NCI-H2171 treated with DMSO at 0.1 percent for 48 hours (cell line): ENCODE data around the gene PDCD5.
"Not testable (repeated sequence)": the region's sequence is repeated elsewhere in the genome, so short reads cannot be mapped to it uniquely, and the experiment has no call there.

ENCODE experiments used
- DNase-seq: peaks from one replicate; lab custom pipeline; 2025; lab: John Stamatoyannopoulos, UW

Gene PDCD5, protein sequence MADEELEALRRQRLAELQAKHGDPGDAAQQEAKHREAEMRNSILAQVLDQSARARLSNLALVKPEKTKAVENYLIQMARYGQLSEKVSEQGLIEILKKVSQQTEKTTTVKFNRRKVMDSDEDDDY

DNA sequence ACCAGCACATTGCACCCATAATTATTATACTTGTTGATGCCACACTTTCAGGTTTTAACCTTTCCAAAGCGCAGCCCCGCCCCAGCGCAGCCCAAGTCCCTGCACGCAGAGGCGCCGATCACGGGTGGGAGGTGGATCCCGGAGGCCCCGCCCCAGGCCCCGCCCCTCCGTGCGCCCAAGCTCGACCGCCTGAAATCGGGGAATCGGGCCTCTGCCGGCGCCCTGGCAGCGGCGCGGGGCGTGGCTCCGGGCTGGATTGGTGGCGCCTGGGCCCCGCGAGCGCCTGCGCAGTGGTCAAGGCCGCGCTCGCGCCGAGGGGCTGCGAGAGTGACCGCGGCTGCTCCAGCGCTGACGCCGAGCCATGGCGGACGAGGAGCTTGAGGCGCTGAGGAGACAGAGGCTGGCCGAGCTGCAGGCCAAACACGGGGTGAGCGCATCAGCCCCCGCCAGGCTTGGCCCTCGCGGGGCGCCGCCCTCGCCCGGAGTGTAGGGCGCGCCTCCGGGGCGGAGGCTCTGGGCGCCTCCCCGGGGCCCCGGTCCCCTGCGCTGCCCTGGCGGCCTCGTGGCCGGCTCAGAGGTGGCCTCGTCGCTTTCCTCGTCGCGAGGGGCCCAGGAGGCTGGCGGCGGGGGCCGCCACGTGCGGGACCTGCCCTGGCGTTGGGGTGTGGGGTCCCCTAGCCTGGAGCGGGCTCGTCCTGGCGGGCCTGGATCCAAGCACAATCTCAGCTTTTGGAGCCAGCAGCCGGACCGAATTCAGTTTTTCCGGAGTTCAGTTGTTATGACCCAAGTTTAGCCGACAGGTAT lies at the start of gene PDCD5:
TSS of gene PDCD5 (plus strand) at position 290 of the 804 bp plus-strand sequence. CDS start at position 362, 72 bp downstream.
- DNase-seq, result peak; percentile 90

DNA sequence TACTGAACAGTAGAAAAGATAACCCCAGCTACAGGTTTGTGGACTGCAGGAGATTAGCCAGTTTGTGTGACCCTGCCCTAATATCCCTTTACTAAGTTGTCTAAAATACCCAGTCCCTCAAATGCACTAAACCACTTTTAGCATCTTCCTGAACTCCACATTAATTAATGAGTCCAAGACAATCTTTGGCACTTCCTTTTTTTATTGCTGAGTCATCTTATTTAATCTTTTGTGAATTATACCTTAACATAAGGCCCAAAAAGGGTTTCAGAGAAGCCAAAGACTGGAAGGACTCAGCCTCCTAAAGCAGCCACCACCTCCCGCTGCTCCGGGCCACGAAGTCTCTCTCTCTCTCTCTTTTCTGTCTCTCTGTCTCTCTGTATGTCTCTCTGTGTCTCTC lies 48.8 kb upstream of the PDCD5 start:
- no peak for DNase-seq

DNA sequence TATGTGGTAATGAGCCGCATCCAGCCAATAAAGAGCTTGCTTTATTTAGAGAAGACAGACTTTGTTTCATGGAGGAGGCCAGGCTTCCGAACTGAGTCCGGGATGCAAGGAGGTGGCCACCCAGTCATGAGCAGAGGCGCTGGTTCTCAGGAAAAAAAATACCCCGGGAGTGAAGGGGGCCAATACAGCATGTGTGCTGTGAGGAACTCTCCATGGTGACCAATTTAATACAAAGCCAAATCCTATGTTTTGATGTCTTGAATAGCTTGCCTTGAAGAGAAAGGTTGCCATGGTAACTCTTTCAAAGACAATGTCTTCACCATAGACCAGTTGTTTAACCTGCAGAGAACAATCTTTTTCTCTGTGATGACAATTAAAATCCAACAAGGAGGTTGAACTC lies 43.4 kb upstream of the PDCD5 start:
- DNase-seq, result no peak

DNA sequence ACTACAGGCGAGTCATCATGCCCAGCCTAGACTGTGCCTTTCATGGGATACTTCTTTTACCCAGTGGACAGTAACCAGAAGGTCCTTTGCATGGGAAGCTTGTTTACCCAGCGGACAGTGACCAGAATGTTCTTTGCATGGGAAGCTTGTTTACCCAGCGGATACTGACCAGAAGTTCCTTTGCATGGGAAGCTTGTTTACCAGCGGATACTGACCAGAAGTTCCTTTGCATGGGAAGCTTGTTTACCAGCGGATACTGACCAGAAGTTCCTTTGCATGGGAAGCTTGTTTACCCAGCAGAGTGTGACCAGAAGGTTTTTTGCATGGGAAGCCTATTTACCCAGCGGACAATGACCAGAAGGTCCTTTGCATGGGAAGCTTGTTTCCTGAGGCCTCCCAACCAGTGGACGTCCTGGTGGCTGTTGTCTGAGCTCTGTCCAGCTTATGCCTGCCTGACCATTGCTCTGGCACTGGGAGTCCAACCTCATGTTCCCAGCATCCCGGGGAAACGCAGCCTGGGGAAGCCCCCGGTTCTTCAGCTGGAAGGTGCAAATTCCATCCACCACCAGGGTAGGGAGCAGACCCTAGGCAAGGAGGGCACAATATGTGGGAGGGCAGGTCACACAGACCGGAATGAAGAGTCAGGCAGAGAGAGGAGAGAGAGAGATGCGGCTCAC lies 41.6 kb upstream of the PDCD5 start:
- no peak for DNase-seq

DNA sequence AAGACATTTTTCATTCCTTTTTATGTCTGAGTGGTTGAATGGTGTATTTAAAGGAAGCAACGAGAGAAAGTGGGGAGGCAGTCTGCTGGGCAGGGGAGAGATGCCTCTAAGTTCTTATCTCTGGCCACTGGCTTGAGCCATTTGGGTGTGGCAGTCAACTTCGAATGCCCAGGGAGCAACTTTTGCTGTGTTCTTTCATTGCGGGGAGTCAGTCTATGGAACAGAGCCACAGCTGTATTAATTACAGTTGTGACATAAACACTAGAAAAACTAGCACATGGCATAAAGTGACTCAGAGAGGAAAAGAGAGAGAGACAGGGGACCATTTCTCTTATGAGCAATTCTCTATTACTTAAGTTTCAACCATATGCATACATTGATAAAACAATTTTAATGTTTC lies 40.4 kb upstream of the PDCD5 start:
- DNase-seq, result no peak

DNA sequence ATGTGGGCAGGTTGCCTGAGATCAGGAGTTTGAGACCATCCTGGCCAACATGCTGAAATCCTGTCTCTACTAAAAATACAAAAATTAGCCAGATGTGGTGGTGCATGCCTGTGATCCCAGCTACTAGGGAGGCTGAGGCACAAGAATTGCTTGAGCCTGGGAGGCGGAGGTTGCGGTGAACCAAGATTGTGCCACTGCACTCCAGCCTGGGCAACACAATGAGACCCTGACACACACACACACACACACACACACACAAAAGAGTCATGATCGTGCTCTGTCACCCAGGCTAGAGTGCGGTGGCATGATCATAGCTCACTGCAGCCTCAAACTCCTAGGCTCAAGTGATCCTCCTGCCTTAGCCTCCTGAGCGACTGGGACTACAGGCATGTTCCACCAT lies 39.6 kb upstream of the PDCD5 start:
- DNase-seq, result not testable (repeated sequence)

DNA sequence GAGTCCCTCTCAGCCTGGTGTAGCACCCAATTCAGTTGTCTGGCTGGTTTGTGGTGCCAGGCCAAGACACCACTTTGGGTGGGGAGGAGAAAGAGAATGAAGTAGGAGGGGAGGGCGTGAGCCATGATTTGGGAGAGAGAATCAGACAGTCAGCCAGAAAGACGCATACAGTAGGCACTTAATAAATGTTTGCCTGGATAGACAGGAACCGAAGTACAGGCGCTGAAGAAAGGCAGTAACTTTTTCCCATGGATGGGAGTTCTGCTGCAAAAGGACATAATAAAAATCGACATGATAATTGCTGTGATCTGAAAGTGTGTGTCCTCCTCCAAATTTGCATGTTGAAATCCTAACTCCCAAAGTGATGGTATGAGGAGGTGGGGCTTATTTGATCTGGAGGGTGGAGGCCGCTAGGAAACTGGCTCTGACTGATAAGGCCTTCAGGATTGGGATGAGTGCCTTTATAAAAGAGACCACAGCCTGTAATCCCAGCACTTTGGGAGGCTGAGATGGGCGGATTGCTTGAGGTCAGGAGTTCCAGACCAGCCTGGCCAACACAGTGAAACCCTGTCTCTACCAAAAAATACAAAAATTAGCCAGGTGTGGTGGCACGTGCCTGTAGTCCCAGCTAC lies 38.4 kb upstream of the PDCD5 start:
- DNase-seq, result no peak

DNA sequence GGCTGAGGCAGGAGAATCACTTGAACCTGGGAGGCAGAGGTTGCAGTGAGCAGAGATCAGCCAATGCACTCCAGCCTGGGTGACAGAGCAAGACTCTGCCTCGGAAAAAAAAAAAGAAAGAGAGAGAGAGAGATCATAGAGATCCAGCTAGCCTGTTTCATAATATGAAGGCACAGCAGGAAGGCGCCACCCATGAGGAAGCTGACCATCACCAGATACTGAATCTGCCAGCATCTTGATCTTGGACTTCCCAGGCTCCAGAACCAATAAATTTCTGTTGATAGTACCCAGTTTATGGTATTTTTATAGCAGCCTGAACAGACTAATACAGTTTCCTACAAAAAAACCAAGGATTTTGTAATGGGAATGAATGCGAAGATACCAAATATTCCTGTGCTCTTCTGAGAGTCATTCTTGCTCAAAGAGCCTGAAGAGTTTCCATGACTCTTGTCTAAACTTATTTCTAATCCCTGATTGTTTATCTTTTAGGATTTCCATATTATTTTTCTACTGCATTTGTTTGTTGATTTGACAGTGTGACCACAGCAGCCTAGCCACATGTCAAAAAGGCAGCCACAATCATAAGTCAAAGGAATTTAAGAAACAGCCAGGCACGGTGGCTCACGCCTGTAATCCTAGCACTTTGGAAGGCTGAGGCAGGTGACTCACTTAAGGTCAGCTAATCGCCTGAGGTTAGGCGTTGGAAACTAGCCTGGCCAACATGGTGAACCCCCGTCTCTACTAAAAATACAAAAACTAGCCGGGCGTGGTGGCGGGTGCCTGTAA lies 37.7 kb upstream of the PDCD5 start:
- DNase-seq, result no peak

DNA sequence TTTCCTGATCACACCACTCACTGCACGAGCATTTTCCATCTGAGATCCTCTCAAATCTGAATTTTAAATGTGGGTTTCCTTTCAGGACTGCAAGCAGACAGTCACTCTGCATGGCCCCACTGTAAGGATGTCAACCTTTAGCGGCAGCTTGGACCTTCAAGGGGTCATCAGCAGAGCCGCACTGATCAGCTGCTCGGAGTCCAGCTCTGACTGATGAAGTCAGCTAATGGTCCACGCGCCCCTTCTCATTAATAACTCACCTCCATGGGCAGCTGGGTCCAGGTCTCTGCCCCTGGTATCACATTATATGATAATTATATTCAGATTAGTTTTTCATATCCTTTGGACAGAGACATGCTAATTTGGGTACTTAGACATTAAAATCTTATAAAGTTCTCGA lies 36.1 kb upstream of the PDCD5 start:
- DNase-seq, result no peak

DNA sequence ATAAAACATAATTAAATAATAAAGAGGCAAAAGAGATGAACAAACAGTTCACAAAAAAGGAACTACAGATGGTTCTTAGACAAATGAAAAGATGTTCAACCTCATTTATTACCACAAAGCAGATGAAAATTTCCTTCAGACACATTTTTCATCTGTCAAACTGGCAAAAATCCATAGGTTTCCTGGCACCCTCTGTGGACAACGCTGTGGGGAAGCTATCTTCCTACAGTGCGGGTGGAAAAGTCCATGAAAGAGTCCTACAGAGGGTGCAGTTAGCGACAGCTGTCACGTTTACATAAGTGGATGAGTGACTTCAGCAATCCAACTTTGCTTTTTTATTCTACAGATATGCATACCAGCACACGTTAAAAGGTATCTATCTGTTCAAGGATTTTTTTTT lies 30.3 kb upstream of the PDCD5 start:
- peak; percentile 69 for DNase-seq

DNA sequence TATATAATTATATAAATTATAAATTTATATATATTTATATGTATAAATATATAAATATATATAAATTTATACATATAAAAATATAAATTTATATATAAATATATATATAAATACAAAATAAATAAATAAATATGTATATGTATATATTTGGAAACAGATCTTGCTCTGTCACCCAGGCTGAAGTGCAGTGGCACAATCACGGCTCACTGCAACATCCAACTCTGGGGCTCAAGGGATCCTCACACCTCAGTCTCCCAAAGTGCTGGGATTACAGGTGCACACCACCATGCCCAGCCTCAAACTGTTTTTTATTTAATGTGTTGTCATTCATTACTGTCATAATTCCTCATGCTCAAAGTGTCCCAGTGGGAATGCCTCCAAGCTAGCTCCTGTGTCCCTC lies 25.2 kb upstream of the PDCD5 start:
- no peak for DNase-seq

DNA sequence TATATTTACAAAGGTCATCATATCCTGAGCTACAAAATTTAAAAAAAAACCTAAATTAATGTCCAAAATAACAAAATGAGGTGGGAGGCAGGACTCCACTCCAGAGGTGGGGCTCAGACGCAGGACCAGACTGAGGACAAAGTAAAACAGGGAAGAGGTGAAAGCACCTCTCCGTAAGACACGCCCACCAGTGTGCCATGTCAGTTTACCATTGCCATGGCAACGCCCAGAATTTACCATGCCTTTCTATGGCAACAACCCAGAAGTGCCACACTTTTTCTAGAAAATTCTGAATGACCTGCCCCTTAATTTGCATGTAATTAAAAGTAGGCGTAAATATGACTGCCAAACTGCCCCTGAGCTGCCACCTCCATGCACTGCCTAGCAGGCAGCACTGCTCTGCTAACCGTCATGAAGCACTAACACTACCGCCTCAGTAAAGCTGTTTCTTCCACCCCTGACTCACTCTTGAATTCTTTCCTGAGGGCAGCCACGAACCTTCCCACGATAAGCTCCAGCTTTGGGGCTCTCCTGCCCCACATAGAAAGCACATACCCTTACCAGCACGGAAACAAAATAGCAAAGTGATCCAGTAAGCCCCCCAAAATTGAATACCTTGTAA lies 22.3 kb upstream of the PDCD5 start:
- DNase-seq, result no peak

DNA sequence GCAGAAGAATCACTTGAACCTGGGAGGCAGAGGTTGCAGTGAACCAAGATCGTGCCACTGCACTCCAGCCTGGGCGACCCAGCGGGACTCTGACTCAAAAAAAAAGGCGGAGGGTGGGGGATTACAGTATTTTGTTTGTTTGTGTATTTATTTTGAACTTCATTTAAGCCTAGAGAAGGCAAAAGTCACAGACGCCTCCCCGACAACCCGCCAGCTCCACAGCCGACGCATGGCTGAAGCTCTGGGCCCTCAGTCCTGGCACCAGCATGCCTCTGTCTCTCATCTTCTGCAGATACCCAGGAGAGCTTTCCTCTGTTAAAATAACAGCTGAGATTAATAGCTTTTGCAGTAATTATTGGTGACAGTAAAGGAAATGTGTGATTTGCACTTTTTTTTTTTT lies 17.2 kb upstream of the PDCD5 start:
- no peak for DNase-seq

DNA sequence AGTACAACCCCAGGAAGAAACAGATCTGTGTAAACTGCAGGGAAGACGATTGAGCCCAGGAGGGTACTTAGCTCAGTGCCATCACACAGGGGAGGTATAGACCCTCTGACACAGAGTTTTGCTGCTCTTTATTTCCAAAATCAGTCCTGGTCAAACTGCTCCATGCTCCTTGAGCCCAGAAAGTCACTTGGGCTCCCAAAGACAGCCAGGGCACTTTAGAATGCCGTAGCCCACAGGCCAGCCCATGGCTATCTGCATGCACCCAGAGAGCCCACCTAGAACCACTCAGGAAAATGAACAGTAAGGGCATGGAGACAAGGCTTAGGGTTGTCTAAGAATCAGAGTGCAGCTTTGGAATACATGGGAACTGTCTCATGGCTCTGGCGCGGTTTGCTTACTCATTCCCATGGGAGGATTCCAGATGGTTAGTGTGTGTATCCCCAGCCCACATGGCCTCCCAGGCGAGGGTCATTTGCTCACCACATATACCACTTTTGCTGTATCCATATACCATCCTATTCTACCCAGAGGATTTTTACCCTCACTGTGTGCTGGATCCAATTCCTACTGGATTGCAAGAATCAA lies 14.7 kb upstream of the PDCD5 start:
- peak; percentile 66 for DNase-seq

DNA sequence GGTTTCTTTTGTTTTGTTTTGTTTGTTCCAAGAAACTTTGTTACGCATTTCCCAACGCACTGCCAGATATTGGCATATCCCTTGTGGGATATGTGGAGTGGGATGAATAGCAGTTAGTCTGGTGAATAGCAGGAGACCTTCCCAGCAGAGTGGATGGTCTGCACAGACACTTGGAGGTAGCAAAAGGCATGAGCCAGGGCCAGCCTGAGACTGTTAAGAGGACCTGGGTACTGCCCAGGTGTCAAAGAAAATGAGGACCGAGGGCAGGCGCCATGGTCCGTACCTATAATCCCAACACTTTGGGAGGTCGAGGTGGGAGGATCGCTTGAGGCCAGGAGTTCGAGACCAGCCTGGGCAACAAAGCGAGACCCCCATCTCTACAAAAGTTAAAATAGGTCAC lies 13.5 kb upstream of the PDCD5 start:
- no peak for DNase-seq

DNA sequence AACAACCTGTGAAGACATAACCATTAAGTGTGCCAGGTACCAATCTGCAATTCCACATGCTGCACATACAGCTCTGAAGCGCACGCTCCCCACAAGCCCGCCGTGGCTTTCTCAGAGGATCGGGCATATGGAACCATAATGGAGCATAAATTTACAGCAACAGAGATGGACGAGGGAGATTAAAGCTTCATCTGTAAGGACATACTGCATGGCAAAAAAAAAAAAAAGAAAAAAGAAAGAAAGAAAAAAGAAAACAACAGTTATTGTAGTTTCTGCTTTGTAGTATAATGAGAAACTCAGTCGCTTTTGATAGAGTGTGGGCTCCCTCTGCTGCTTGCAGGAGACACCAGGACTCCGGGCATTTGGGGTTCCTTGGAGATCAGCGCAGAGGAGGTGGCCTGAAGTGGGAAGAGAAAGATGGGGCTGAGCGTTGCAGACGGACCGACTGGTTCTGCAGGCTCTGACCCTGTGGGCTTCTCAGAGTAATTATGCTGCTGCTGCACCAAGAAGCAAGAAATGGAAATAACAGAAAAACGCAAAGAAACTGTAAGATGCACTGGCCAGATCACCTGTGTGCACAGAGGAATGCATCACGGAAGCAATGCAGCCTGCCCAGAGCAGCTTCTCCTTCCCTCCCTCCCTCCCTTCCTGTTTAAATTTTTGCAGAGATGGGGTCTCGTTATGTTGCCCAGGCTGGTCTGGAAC lies 10.8 kb upstream of the PDCD5 start:
- peak; percentile 74 for DNase-seq

DNA sequence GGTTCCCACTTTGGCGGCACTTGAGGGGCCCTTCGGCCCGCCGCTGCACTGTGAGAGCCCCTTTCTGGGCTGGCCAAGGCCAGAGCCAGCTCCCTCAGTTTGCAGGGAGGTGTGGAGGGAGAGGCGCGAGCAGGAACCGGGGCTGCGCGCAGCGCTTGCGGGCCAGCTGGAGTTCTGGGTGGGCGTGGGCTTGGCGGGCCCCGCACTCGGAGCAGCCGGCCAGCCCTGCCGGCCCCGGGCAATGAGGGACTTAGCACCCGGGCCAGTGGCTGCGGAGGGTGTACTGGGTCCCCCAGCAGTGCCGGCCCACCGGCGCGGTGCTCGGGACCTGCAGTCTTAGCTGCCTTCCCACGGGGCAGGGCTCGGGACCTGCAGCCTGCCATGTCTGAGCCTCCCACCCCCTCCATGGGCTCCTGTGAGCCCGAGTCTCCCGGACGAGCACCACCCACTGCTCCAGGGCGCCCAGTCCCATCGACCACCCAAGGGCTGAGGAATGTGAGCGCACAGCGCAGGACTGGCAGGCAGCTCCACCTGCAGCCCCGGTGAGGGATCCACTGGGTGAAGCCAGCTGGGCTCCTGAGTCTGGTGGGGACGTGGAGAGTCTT lies 9.4 kb upstream of the PDCD5 start:
- not testable (repeated sequence) for DNase-seq

DNA sequence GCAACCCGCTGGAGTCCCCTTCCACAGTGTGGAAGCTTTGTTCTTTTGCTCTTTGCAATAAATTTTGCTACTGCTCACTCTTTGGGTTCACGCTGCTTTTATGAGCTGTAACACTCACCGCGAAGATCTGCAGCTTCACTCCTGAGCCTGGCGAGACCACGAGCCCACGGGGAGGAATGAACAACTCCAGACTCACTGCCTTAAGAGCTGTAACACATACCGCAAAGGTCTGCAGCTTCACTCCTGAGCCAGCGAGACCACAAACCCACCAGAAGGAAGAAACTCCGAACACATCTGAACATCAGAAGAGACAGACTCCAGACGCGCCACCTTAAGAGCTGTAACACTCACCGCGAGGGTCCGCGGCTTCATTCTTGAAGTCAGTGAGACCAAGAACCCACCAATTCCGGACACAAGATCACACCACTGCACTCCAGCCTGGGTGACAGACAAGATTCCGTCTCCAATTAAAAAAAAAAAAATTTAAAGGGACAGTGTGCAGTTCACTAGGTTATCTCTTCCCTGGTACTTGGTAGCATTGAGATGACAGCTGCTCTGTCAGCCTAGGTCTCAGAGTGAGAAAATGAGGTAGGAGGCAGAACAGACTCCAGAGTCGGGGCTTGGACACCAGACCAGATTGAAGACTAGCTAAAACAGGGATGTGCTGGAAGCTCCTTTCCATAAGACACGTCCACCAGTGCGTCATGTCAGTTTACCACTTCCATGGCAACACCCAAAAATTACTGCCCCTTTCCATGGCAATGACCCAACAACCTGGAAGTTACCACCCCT lies 8.1 kb upstream of the PDCD5 start:
- not testable (repeated sequence) for DNase-seq

DNA sequence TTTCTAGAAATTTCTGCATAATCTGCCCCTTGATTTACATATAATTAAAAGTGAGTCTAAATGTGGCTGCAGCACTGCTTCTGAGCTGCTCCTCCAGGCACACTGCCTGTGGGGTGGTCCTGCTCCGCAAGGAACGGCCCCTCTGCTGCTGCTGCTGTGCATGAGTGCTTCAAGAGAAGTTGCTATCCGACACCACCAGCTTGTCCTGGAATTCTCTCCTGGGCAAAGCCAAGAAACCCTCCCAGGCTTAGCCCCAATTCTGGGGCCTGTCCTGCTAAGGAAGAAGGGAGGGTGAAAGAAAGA lies 7.5 kb upstream of the PDCD5 start:
- no peak for DNase-seq

DNA sequence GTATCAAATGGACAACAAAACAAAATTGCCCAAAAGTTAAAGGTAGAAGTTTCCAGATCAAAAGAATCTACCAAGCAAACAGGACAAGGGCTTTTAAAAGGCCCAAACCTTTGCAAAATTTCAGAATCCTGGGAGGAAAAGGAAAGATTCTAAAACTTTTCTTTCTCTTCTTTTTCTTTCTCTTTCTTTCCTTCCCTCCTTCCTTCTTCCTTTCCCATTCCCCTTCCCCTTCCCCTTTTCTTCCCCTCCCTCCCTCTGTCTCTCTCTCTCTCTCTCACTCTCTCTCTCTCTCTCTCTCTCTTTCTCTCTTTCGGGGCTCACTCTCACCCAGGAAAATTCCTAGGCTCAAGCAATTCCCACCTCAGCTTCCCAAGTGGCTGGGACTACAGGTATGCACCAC lies 4.2 kb upstream of the PDCD5 start:
- no peak for DNase-seq
